H9 (cell line): ENCODE data around the gene TMEM175. TPM values are rescaled to one million over a fixed set of nuclear protein-coding genes. Genes with fewer than 3 reads are reported as not detected.

Experiments used
- DNase-seq: peaks from one replicate; pipeline ENCODE4 v3.0.0-alpha.2; 2017
- H2AFZ ChIP-seq: one replicate; pipeline ENCODE4 v1.6.1; 2013; ENCODE audit warnings: mild to moderate bottlenecking, low read length, control low read depth, moderate library complexity
- H2AK5ac ChIP-seq: 2 replicates; pipeline ENCODE4 v1.6.1; 2013; ENCODE audit warnings: low read length, control low read depth, mixed read lengths; ENCODE audit not compliant: insufficient read length
- H2BK120ac ChIP-seq: one replicate; pipeline ENCODE4 v1.6.1; 2013; ENCODE audit warnings: low read depth, mild to moderate bottlenecking, low read length, control low read depth, inconsistent platforms; ENCODE audit not compliant: poor library complexity, severe bottlenecking
- H2BK12ac ChIP-seq: 2 replicates; pipeline ENCODE4 v1.6.1; 2013; ENCODE audit warnings: low read length, control low read depth, mixed read lengths, low read depth; ENCODE audit not compliant: insufficient read length
- H2BK15ac ChIP-seq: 2 replicates; pipeline ENCODE4 v1.6.1; 2013; ENCODE audit warnings: low read depth, low read length, control low read depth
- H2BK20ac ChIP-seq: one replicate; pipeline ENCODE4 v1.6.1; 2013; ENCODE audit warnings: low read depth, mild to moderate bottlenecking, low read length, control low read depth, inconsistent platforms; ENCODE audit not compliant: poor library complexity, severe bottlenecking
- H2BK5ac ChIP-seq: 2 replicates; pipeline ENCODE4 v1.6.1; 2013; ENCODE audit warnings: low read length, control low read depth, mixed read lengths; ENCODE audit not compliant: insufficient read length
- H3K14ac ChIP-seq: 2 replicates; pipeline ENCODE4 v1.6.1; 2013; ENCODE audit warnings: low read length, control low read depth; ENCODE audit not compliant: insufficient read depth
- H3K18ac ChIP-seq: 2 replicates; pipeline ENCODE4 v1.6.1; 2013; ENCODE audit warnings: low read depth, mild to moderate bottlenecking, mixed read lengths, low read length, control low read depth; ENCODE audit not compliant: insufficient read length
- H3K23ac ChIP-seq: 2 replicates; pipeline ENCODE4 v1.6.1; 2013; ENCODE audit warnings: low read length, control low read depth, mixed read lengths, low read depth; ENCODE audit not compliant: insufficient read length
- H3K23me2 ChIP-seq: 2 replicates; pipeline ENCODE4 v1.6.1; 2013; ENCODE audit warnings: low read depth, mild to moderate bottlenecking, mixed read lengths, low read length, control low read depth; ENCODE audit not compliant: insufficient read length, poor library complexity, severe bottlenecking
- H3K27ac ChIP-seq: 2 replicates; pipeline ENCODE4 v1.5.1; 2013; ENCODE audit warnings: low read length, control low read depth, mixed read lengths, low read depth; ENCODE audit not compliant: insufficient read length
- H3K27me3 ChIP-seq: 2 replicates; pipeline ENCODE4 v1.6.1; 2013; ENCODE audit warnings: low read length, control low read depth, inconsistent platforms; ENCODE audit not compliant: insufficient read depth
- H3K4ac ChIP-seq: 2 replicates; pipeline ENCODE4 v1.6.1; 2013; ENCODE audit warnings: low read depth, mild to moderate bottlenecking, control low read depth, inconsistent platforms, low read length, moderate library complexity
- H3K4me1 ChIP-seq: 2 replicates; pipeline ENCODE4 v1.6.1; 2013; ENCODE audit warnings: low read length, control low read depth, inconsistent platforms; ENCODE audit not compliant: insufficient read depth
- H3K4me2 ChIP-seq: 2 replicates; pipeline ENCODE4 v1.6.1; 2013; ENCODE audit warnings: low read length, control low read depth, mixed read lengths; ENCODE audit not compliant: insufficient read length, insufficient read depth
- H3K56ac ChIP-seq: 2 replicates; pipeline ENCODE4 v1.6.1; 2013; ENCODE audit warnings: low read depth, mild to moderate bottlenecking, mixed read lengths, low read length, control low read depth; ENCODE audit not compliant: insufficient read length
- H3K79me1 ChIP-seq: 2 replicates; pipeline ENCODE4 v1.6.1; 2013; ENCODE audit warnings: low read depth, mild to moderate bottlenecking, moderate library complexity, low read length, control low read depth, inconsistent platforms; ENCODE audit not compliant: insufficient read depth, poor library complexity, severe bottlenecking
- H3K79me2 ChIP-seq: 2 replicates; pipeline ENCODE4 v1.6.1; 2013; ENCODE audit warnings: low read length, control low read depth, inconsistent platforms; ENCODE audit not compliant: insufficient read depth
- H3K9ac ChIP-seq: 2 replicates; pipeline ENCODE4 v1.6.1; 2013; ENCODE audit warnings: low read length, control low read depth, mixed read lengths; ENCODE audit not compliant: insufficient read length; ENCODE audit errors: extremely low read depth
- H3K9me3 ChIP-seq: one replicate; pipeline ENCODE4 v1.6.1; 2013; ENCODE audit warnings: low read depth, low read length, inconsistent platforms; ENCODE audit not compliant: control insufficient read depth
- H3T11ph ChIP-seq: one replicate; pipeline ENCODE4 v1.6.1; 2013; ENCODE audit warnings: mild to moderate bottlenecking, low read length, control low read depth, inconsistent platforms
- H4K20me1 ChIP-seq: one replicate; pipeline ENCODE4 v1.6.1; 2013; ENCODE audit not compliant: control insufficient read depth, insufficient read length, insufficient read depth
- H4K5ac ChIP-seq: 2 replicates; pipeline ENCODE4 v1.6.1; 2013; ENCODE audit warnings: low read depth, mild to moderate bottlenecking, mixed read lengths, low read length, control low read depth; ENCODE audit not compliant: insufficient read length
- H4K8ac ChIP-seq: replicated peaks from 2 replicates; pipeline ENCODE4 v1.6.1; 2013; ENCODE audit warnings: low read length, control low read depth, mixed read lengths, low read depth; ENCODE audit not compliant: insufficient read length
- H4K91ac ChIP-seq: 2 replicates; pipeline ENCODE4 v1.6.1; 2013; ENCODE audit warnings: low read depth, mild to moderate bottlenecking, moderate library complexity, mixed read lengths, low read length, control low read depth; ENCODE audit not compliant: insufficient read length
- H3K27ac Mint-ChIP-seq, 3 experiments: 2 replicates in 2 of 3; 3 replicates in 1 of 3; pipeline ENCODE4 v1.8.0; 2020 to 2021; ENCODE audit warnings: mixed read lengths in 3 of 3, mild to moderate bottlenecking in 1 of 3, moderate library complexity in 1 of 3
- H3K27me3 Mint-ChIP-seq: 2 replicates; pipeline ENCODE4 v1.8.0; 2021; ENCODE audit warnings: low read depth, mild to moderate bottlenecking, moderate library complexity, mixed read lengths
- H3K36me3 Mint-ChIP-seq, 3 experiments: 2 replicates in 2 of 3; 3 replicates in 1 of 3; pipeline ENCODE4 v1.8.0; 2020 to 2021; ENCODE audit warnings: low read depth in 3 of 3, mixed read lengths in 3 of 3; ENCODE audit not compliant: insufficient read depth in 1 of 3
- H3K4me1 Mint-ChIP-seq, 2 experiments: 2 replicates each; pipeline ENCODE4 v1.8.0; 2020; ENCODE audit warnings: mixed read lengths in 2 of 2
- H3K4me3 Mint-ChIP-seq, 2 experiments: 2 replicates in 1 of 2; 3 replicates in 1 of 2; pipeline ENCODE4 v1.8.0; 2020 to 2021; ENCODE audit warnings: mild to moderate bottlenecking in 2 of 2, mixed read lengths in 2 of 2, moderate library complexity in 1 of 2
- H3K9me3 Mint-ChIP-seq, 2 experiments: 2 replicates in 1 of 2; 3 replicates in 1 of 2; pipeline ENCODE4 v1.8.0; 2020; ENCODE audit warnings: mild to moderate bottlenecking in 2 of 2, mixed read lengths in 2 of 2, moderate library complexity in 1 of 2
- CTCF ChIP-seq: fragments of 200-600 bp; sonication (generic); conservative IDR thresholded peaks from 3 replicates; pipeline ENCODE4 v1.8.0; 2021; ENCODE audit warnings: antibody characterized with exemption, mild to moderate bottlenecking
- WGBS: extraction: QIAGEN DNeasy Blood & Tissue Kit; methylation state at CpG from one replicate; pipeline ENCODE4 v1.1.7; 2013; ENCODE audit warnings: missing lambda C conversion rate, low lambda C conversion rate, mixed read lengths; ENCODE audit not compliant: insufficient read length; ENCODE audit errors: extremely low coverage; 5-methylcytosine and 5-hydroxymethylcytosine counted together
- total RNA-seq: library from RNA; stranded (reverse); gene quantifications from 2 replicates; pipeline ENCODE4 v1.2.1, GENCODE V29; 2021

Gene TMEM175
- total RNA-seq, 1 experiment from 2014 or later, result 6.4 TPM

GRCh38 chr4:888029-888428 is 44.2 kb upstream of the TMEM175 start:
- Histone ChIP-seq H3K23me2 (no peaks in the 10 kb centered on the region), H4K91ac (no peak overlapping the region), H2AK5ac (no peak overlapping the region), H3K14ac (no peak overlapping the region), H2BK5ac (no peak overlapping the region), H3K27ac (no peak overlapping the region), H3K4ac (no peak overlapping the region), H2BK20ac (no peak overlapping the region), H3K4me1 (no peaks in the 10 kb centered on the region), H4K20me1 (no peaks in the 10 kb centered on the region), H3K56ac (no peak overlapping the region), H3K23ac (no peak overlapping the region), H3K27me3 (no peaks in the 10 kb centered on the region), H3K79me1 (no peaks in the 10 kb centered on the region), H2BK120ac (no peak overlapping the region), H2BK15ac (no peak overlapping the region), H4K5ac (no peak overlapping the region), H3K18ac (no peak overlapping the region), H3K79me2 (no peaks in the 10 kb centered on the region), H3K9me3 (no peaks in the 10 kb centered on the region), H3T11ph (no peak overlapping the region), H3K9ac (no peak overlapping the region), H3K4me2 (no peak overlapping the region), H4K8ac (no peak overlapping the region), H2BK12ac (no peak overlapping the region), H2AFZ (no peak overlapping the region)
- Mint-ChIP-seq H3K27ac (0 out of 7 replicates have a peak overlapping the region, but pooled peaks of 1 of the 3 experiments have one; percentile 78), H3K4me3 (no peak overlapping the region), H3K27me3 (no peaks in the 10 kb centered on the region), H3K9me3 (peaks cover 2 to 4% of the 10 kb centered on the region in 2 experiments; a peak in 2 of 5 replicates), H3K36me3 (peaks cover 13 to 33% (median 28%) of the 10 kb centered on the region in 3 experiments; a peak in 6 of 7 replicates), H3K4me1 (no peaks in the 10 kb centered on the region)
- no CpG with 5 or more reads among the region's 23 CpGs for WGBS
- no peak for TF ChIP-seq CTCF
- DNase-seq, result no peak
